NT2/D1 (cell line): ENCODE measurements around the gene PBX1.

Experiments
- SUZ12 ChIP-seq: IDR thresholded peaks from 2 replicates; pipeline ENCODE4 v1.6.1; 2011; ENCODE audit not compliant: insufficient read length, insufficient read depth; ENCODE audit errors: extremely low read depth
- YY1 ChIP-seq: IDR thresholded peaks from 2 replicates; pipeline ENCODE4 v1.6.1; 2011; ENCODE audit not compliant: insufficient read length, insufficient read depth
- ZNF274 ChIP-seq: IDR thresholded peaks from 2 replicates; pipeline ENCODE4 v1.6.1; 2011; ENCODE audit warnings: mild to moderate bottlenecking, low read depth, low read length

GRCh38 chr1:164660412-164660772, 101.4 kb downstream of the PBX1 start:
- TF ChIP-seq YY1 (no peak), ZNF274 (no peak), SUZ12 (no peak)
